WTC11 (cell line): ENCODE results near the gene USP13.

Experiments
- CREB1 ChIP-seq: sonication (generic); formaldehyde crosslinking; IDR thresholded peaks from 2 replicates; pipeline ENCODE4 v1.8.0; 2023; ENCODE audit warnings: mild to moderate bottlenecking, missing genetic modification reagents
- ESRRA ChIP-seq: sonication (generic); formaldehyde crosslinking; IDR thresholded peaks from 2 replicates; pipeline ENCODE4 v1.8.1; 2022; ENCODE audit warnings: mild to moderate bottlenecking, missing genetic modification reagents, borderline replicate concordance
- JUN ChIP-seq: sonication (generic); formaldehyde crosslinking; IDR thresholded peaks from 2 replicates; pipeline ENCODE4 v1.8.0; 2023; ENCODE audit warnings: mild to moderate bottlenecking, missing genetic modification reagents
- TCF7 ChIP-seq: sonication (generic); formaldehyde crosslinking; IDR thresholded peaks from 2 replicates; pipeline ENCODE4 v1.8.0; 2022; ENCODE audit warnings: mild to moderate bottlenecking, low read depth, missing genetic modification reagents, moderate library complexity
- TF ChIP-seq, protein P1 (sequence below): sonication (generic); formaldehyde crosslinking; IDR thresholded peaks from 2 replicates; pipeline ENCODE4 v1.8.0; 2022; ENCODE audit warnings: mild to moderate bottlenecking, missing genetic modification reagents
- TF ChIP-seq, protein P2 (sequence below): fragments of 200-600 bp; IDR thresholded peaks from 2 replicates; pipeline ENCODE4 v1.8.0; 2022; ENCODE audit warnings: antibody characterized with exemption

DNA sequence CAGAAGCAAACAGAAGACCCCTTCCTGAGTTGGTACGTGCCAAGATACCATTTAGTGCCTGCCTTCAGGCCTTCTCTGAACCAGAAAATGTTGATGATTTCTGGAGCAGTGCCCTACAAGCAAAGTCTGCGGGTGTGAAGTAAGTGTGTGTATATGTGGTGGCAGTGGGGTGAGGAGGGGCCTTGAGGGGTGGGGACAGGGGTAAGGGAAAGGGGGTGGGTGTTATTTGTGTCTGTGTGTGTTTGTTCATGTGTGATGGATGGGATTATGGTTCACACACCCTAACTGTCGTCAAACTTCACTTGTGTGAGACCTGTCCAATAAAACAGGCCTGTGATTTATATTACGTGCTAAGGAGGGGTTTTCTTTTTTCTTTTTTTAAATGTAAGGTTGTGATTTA is 92.2 kb downstream of the USP13 start:
- TF ChIP-seq, protein P1, sequence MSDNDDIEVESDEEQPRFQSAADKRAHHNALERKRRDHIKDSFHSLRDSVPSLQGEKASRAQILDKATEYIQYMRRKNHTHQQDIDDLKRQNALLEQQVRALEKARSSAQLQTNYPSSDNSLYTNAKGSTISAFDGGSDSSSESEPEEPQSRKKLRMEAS, result no peak
- TF ChIP-seq CREB1 (CRISPR knock-in tag) (no peak), ESRRA (CRISPR knock-in tag) (no peak), JUN (CRISPR knock-in tag) (no peak), TCF7 (CRISPR knock-in tag) (no peak)
- TF ChIP-seq, protein P2, sequence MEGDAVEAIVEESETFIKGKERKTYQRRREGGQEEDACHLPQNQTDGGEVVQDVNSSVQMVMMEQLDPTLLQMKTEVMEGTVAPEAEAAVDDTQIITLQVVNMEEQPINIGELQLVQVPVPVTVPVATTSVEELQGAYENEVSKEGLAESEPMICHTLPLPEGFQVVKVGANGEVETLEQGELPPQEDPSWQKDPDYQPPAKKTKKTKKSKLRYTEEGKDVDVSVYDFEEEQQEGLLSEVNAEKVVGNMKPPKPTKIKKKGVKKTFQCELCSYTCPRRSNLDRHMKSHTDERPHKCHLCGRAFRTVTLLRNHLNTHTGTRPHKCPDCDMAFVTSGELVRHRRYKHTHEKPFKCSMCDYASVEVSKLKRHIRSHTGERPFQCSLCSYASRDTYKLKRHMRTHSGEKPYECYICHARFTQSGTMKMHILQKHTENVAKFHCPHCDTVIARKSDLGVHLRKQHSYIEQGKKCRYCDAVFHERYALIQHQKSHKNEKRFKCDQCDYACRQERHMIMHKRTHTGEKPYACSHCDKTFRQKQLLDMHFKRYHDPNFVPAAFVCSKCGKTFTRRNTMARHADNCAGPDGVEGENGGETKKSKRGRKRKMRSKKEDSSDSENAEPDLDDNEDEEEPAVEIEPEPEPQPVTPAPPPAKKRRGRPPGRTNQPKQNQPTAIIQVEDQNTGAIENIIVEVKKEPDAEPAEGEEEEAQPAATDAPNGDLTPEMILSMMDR, result no peak
